ENCODE data around the gene MCC.

MCC gene

GRCh38 chr5:113000466-113000865, 487.8 kb downstream of the MCC start:
- DNase-seq, result no peak

GRCh38 chr5:112998296-112998695, 490.0 kb downstream of the MCC start:
- DNase-seq, result no peak

GRCh38 chr5:112996830-112997374, 491.4 kb downstream of the MCC start:
- DNase-seq, result no peak

GRCh38 chr5:112995764-112996618, 492.3 kb downstream of the MCC start:
- peak; percentile 59 for DNase-seq

GRCh38 chr5:112986224-112986623, 502.0 kb downstream of the MCC start:
- no peak for DNase-seq

GRCh38 chr5:112983363-112983762, 504.9 kb downstream of the MCC start:
- no peak for DNase-seq

- DNase-seq, result no peak
These were observed 508.5 kb downstream of the MCC start for GRCh38 chr5:112979723-112980122.

GRCh38 chr5:112978836-112979235, 509.4 kb downstream of the MCC start:
- DNase-seq, result no peak

- DNase-seq, result no peak
These were observed 510.8 kb downstream of the MCC start for GRCh38 chr5:112977440-112977861.

GRCh38 chr5:112976432-112977309, 511.6 kb downstream of the MCC start, which contains the start of gene DCP2:
DCP2 (plus strand) TSS chr5:112976798; CDS start chr5:112976934, 136 bp downstream.
- DNase-seq, result peak; percentile 96

- DNase-seq, result no peak
These were observed 512.4 kb downstream of the MCC start for GRCh38 chr5:112975721-112976431.

GRCh38 chr5:112974901-112975300, 513.4 kb downstream of the MCC start:
- no peak for DNase-seq

- DNase-seq, result no peak
These were observed 514.3 kb downstream of the MCC start for GRCh38 chr5:112973904-112974303.

GRCh38 chr5:112973036-112973435, 515.2 kb downstream of the MCC start:
- DNase-seq, result no peak
